ENCODE data around the gene CENPN.
A peak's percentile ranks its signal among the peaks of the same experiment; 100 is the strongest.

The CENPN gene

GRCh38 chr16:81029930-81030604 is 23.1 kb downstream of the CENPN start:
- no peak for DNase-seq (ENCODE audit: low read depth)

- peak; percentile 75 for DNase-seq (ENCODE audit: low read depth)
Observed at GRCh38 chr16:81035398-81035974, 28.5 kb downstream of the CENPN start, which contains the start of gene ATMIN. TSS of gene ATMIN (plus strand) at chr16:81035842. CDS start at chr16:81035871, 29 bp downstream.

GRCh38 chr16:81035975-81036750 is 29.1 kb downstream of the CENPN start:
- peak; percentile 5 for DNase-seq (ENCODE audit: low read depth)

GRCh38 chr16:81036751-81037350 is 29.8 kb downstream of the CENPN start:
- no peak for DNase-seq (ENCODE audit: low read depth)

- DNase-seq (ENCODE audit: low read depth) = no peak
Observed at GRCh38 chr16:81040131-81040530, 33.1 kb downstream of the CENPN start.

- no peak for DNase-seq (ENCODE audit: low read depth)
Observed at GRCh38 chr16:81040842-81041241, 33.8 kb downstream of the CENPN start.

- DNase-seq (ENCODE audit: low read depth) = no peak
Observed at GRCh38 chr16:81041696-81042095, 34.7 kb downstream of the CENPN start.

GRCh38 chr16:81042821-81043220 is 35.8 kb downstream of the CENPN start:
- DNase-seq (ENCODE audit: low read depth) = no peak

GRCh38 chr16:81053761-81054160 is 46.7 kb downstream of the CENPN start:
- DNase-seq (ENCODE audit: low read depth) = no peak

GRCh38 chr16:81060576-81061306 is 53.7 kb downstream of the CENPN start:
- no peak for DNase-seq (ENCODE audit: low read depth)

GRCh38 chr16:81061307-81061640 is 54.3 kb downstream of the CENPN start:
- no peak for DNase-seq (ENCODE audit: low read depth)

- no peak for DNase-seq (ENCODE audit: low read depth)
Observed at GRCh38 chr16:81061871-81062608, 55.0 kb downstream of the CENPN start.

- no peak for DNase-seq (ENCODE audit: low read depth)
Observed at GRCh38 chr16:81066681-81067080, 59.7 kb downstream of the CENPN start.

- no peak for DNase-seq (ENCODE audit: low read depth)
Observed at GRCh38 chr16:81067166-81067565, 60.2 kb downstream of the CENPN start.

GRCh38 chr16:81069063-81069462 is 62.0 kb downstream of the CENPN start:
- DNase-seq (ENCODE audit: low read depth) = no peak

- DNase-seq (ENCODE audit: low read depth) = no peak
Observed at GRCh38 chr16:81070979-81071378, 64.0 kb downstream of the CENPN start.

GRCh38 chr16:81071805-81072204 is 64.8 kb downstream of the CENPN start:
- DNase-seq (ENCODE audit: low read depth) = no peak

- no peak for DNase-seq (ENCODE audit: low read depth)
Observed at GRCh38 chr16:81073560-81074330, 66.7 kb downstream of the CENPN start.

- DNase-seq (ENCODE audit: low read depth) = peak; percentile 88
Observed at GRCh38 chr16:81076566-81077075, 69.6 kb downstream of the CENPN start.
